GM21825 (cell line): ENCODE results near the gene C5orf52.

Experiments used
- ATAC-seq: cut with Tn5 transposase; IDR thresholded peaks from one replicate; pipeline ENCODE4 v1.9.1; 2021; ENCODE audit warnings: mild to moderate bottlenecking, moderate library complexity; ENCODE audit not compliant: unreplicated experiment

Gene C5orf52

GRCh38 chr5:157670662-157671591 is at the start of gene C5orf52:
TSS of gene C5orf52 (plus strand) at chr5:157671533. CDS start at chr5:157671615, 82 bp downstream.
- ATAC-seq = no peak

- no peak for ATAC-seq
Measured at GRCh38 chr5:157624144-157624543, 47.2 kb upstream of the C5orf52 start.

- ATAC-seq = no peak
Measured at GRCh38 chr5:157626831-157627230, 44.5 kb upstream of the C5orf52 start.

- no peak for ATAC-seq
Measured at GRCh38 chr5:157630341-157630740, 41.0 kb upstream of the C5orf52 start.

- ATAC-seq = no peak
Measured at GRCh38 chr5:157640406-157641066, 30.8 kb upstream of the C5orf52 start.

GRCh38 chr5:157648275-157648990 is 22.9 kb upstream of the C5orf52 start:
- ATAC-seq = no peak

GRCh38 chr5:157649101-157649500 is 22.2 kb upstream of the C5orf52 start:
- ATAC-seq = no peak

- ATAC-seq = no peak
Measured at GRCh38 chr5:157650991-157651611, 20.2 kb upstream of the C5orf52 start.

- no peak for ATAC-seq
Measured at GRCh38 chr5:157651623-157652376, 19.5 kb upstream of the C5orf52 start.

- ATAC-seq = no peak
Measured at GRCh38 chr5:157652377-157652692, 19.0 kb upstream of the C5orf52 start, which contains the start of gene SOX30. TSS of gene SOX30 (minus strand) at chr5:157652438. CDS start at chr5:157652078, 360 bp downstream.

GRCh38 chr5:157657516-157657915 is 13.8 kb upstream of the C5orf52 start:
- no peak for ATAC-seq

GRCh38 chr5:157658893-157659292 is 12.4 kb upstream of the C5orf52 start:
- no peak for ATAC-seq

GRCh38 chr5:157659868-157660660 is 11.3 kb upstream of the C5orf52 start:
- no peak for ATAC-seq

- ATAC-seq = no peak
Measured at GRCh38 chr5:157665467-157666070, 5.8 kb upstream of the C5orf52 start.

- no peak for ATAC-seq
Measured at GRCh38 chr5:157668356-157668755, 3.0 kb upstream of the C5orf52 start.

- no peak for ATAC-seq
Measured at GRCh38 chr5:157669701-157670097, 1.6 kb upstream of the C5orf52 start.

- ATAC-seq = no peak
Measured at GRCh38 chr5:157671592-157672330, 428 bp downstream of the C5orf52 start.

- ATAC-seq = no peak
Measured at GRCh38 chr5:157672976-157673375, 1.6 kb downstream of the C5orf52 start.
